HepG2 (cell line): ENCODE results near the gene GPR33. TPM values are rescaled to one million over a fixed set of nuclear protein-coding genes. Genes with fewer than 3 reads are reported as not detected.

ENCODE experiments used
- BRD4 ChIP-seq: sonication (generic); formaldehyde crosslinking; IDR thresholded peaks from 2 replicates; pipeline ENCODE4 v1.4.0; 2020; ENCODE audit warnings: missing genetic modification reagents
- CEBPB ChIP-seq: IDR thresholded peaks from 2 replicates; pipeline ENCODE4 v1.6.1; 2011; ENCODE audit warnings: low read depth, low read length, improper control_type of control experiment, borderline replicate concordance
- CREBL2 ChIP-seq: sonication (generic); formaldehyde crosslinking; IDR thresholded peaks from 2 replicates; pipeline ENCODE4 v1.8.1; 2023; ENCODE audit warnings: missing genetic modification reagents, mild to moderate bottlenecking, borderline replicate concordance
- FUBP1 ChIP-seq: sonication (generic); formaldehyde crosslinking; IDR thresholded peaks from 2 replicates; pipeline ENCODE4 v1.5.1; 2020; ENCODE audit warnings: missing genetic modification reagents, mild to moderate bottlenecking, borderline replicate concordance
- GATAD1 ChIP-seq: IDR thresholded peaks from 2 replicates; pipeline ENCODE4 v1.6.1; 2016; ENCODE audit warnings: missing genetic modification reagents, missing compliant biosample characterization
- HDAC2 ChIP-seq: sonication (generic); formaldehyde crosslinking; IDR thresholded peaks from 2 replicates; pipeline ENCODE4 v1.4.0; 2020; ENCODE audit warnings: missing genetic modification reagents
- HNRNPL ChIP-seq: fragments of 200-400 bp; formaldehyde crosslinking; IDR thresholded peaks from 2 replicates; pipeline ENCODE4 v1.6.1; 2017; ENCODE audit warnings: mild to moderate bottlenecking, low read depth, low read length
- IRF9 ChIP-seq: sonication (generic); formaldehyde crosslinking; IDR thresholded peaks from 2 replicates; pipeline ENCODE4 v1.8.0; 2022; ENCODE audit warnings: missing genetic modification reagents, mild to moderate bottlenecking, borderline replicate concordance
- KDM4B ChIP-seq: sonication (generic); formaldehyde crosslinking; IDR thresholded peaks from 2 replicates; pipeline ENCODE4 v1.4.0; 2020; ENCODE audit warnings: missing genetic modification reagents
- KLF13 ChIP-seq: sonication (generic); formaldehyde crosslinking; IDR thresholded peaks from 2 replicates; pipeline ENCODE4 v1.4.0; 2020; ENCODE audit warnings: mild to moderate bottlenecking, missing genetic modification reagents
- NFIC ChIP-seq: IDR thresholded peaks from 2 replicates; pipeline ENCODE4 v1.6.1; 2012; ENCODE audit warnings: mild to moderate bottlenecking, low read length, inconsistent platforms
- POLR2A ChIP-seq, 2 experiments: IDR thresholded peaks; 2 replicates each; pipeline ENCODE4 v1.6.1; 2011; ENCODE audit warnings: low read depth in 2 of 2, low read length in 2 of 2, mild to moderate bottlenecking in 1 of 2, moderate library complexity in 1 of 2; ENCODE audit not compliant: insufficient read depth in 1 of 2
- POLR2AphosphoS2 ChIP-seq: IDR thresholded peaks from 2 replicates; pipeline ENCODE4 v1.6.1; 2011; ENCODE audit warnings: low read depth, low read length, improper control_type of control experiment
- RARG ChIP-seq: sonication (generic); formaldehyde crosslinking; IDR thresholded peaks from 2 replicates; pipeline ENCODE4 v1.4.0; 2020; ENCODE audit warnings: low read depth, mild to moderate bottlenecking, missing genetic modification reagents
- RBM22 ChIP-seq: fragments of 200-400 bp; formaldehyde crosslinking; optimal IDR thresholded peaks from 2 replicates; pipeline ENCODE3; 2017; ENCODE audit warnings: mild to moderate bottlenecking, low read length, moderate library complexity
- SRSF9 ChIP-seq: fragments of 200-400 bp; formaldehyde crosslinking; IDR thresholded peaks from 2 replicates; pipeline ENCODE4 v1.6.1; 2018; ENCODE audit warnings: borderline replicate concordance, mild to moderate bottlenecking, low read depth, low read length; ENCODE audit not compliant: insufficient read depth, poor library complexity, severe bottlenecking
- TEF ChIP-seq: sonication (generic); formaldehyde crosslinking; IDR thresholded peaks from 2 replicates; pipeline ENCODE4 v1.5.0; 2020; ENCODE audit warnings: missing genetic modification reagents
- ZC3H4 ChIP-seq: sonication (generic); formaldehyde crosslinking; IDR thresholded peaks from 2 replicates; pipeline ENCODE4 v1.4.0; 2020; ENCODE audit warnings: missing genetic modification reagents, borderline replicate concordance
- ZFY ChIP-seq: sonication (generic); formaldehyde crosslinking; IDR thresholded peaks from 2 replicates; pipeline ENCODE4 v1.4.0; 2020; ENCODE audit warnings: missing genetic modification reagents
- ZNF350 ChIP-seq: sonication (generic); formaldehyde crosslinking; IDR thresholded peaks from 2 replicates; pipeline ENCODE4 v1.4.0; 2020; ENCODE audit warnings: mild to moderate bottlenecking, low read depth, missing genetic modification reagents, borderline replicate concordance
- ZNF639 ChIP-seq: conservative IDR thresholded peaks from 2 replicates; pipeline ENCODE4 v1.6.1; 2018; ENCODE audit warnings: missing genetic modification reagents
- ZNF710 ChIP-seq: sonication (generic); formaldehyde crosslinking; IDR thresholded peaks from 2 replicates; pipeline ENCODE4 v1.5.0; 2020; ENCODE audit warnings: mild to moderate bottlenecking, missing genetic modification reagents, borderline replicate concordance
- polyA plus RNA-seq, 8 experiments: library from polyadenylated mRNA; depleted of rRNA in 3 of 8; stranded (reverse) in 7 of 8; unstranded in 1 of 8; fragments of >200 nt; fragmentation: Illumina TruSeq in 4 of 8; extraction: Trizol in 4 of 8; gene quantifications; 2 replicates each; pipeline versions ENCODE4 v1.2.1 to v1.2.3, GENCODE V29; 2011 to 2016; ENCODE audit warnings: low read depth in 4 of 8, missing spikeins in 1 of 8, mixed read lengths in 1 of 8; ENCODE audit not compliant: insufficient read depth in 1 of 8
- total RNA-seq, 5 experiments: library from RNA; depleted of rRNA; stranded (reverse); fragments of >200 nt; fragmentation: Illumina TruSeq; extraction: Trizol; gene quantifications; 2 replicates each; pipeline ENCODE4 v1.2.3, GENCODE V29; 2016; ENCODE audit warnings: low read depth in 1 of 5

The GPR33 gene
- total and polyA plus RNA-seq, 2 of the 13 experiments (the other 11 are each of a cell fraction or from before 2014, with no cell fraction given), result not detected

- TF ChIP-seq ZNF710 (CRISPR knock-in tag) (no peak), CREBL2 (no peak), ZNF350 (CRISPR knock-in tag) (no peak), NFIC (no peak), KDM4B (CRISPR knock-in tag) (no peak), TEF (CRISPR knock-in tag) (no peak), FUBP1 (CRISPR knock-in tag) (no peak), RARG (CRISPR knock-in tag) (no peak), KLF13 (CRISPR knock-in tag) (no peak), ZFY (no peak), POLR2AphosphoS2 (no peak), HNRNPL (no peak), HDAC2 (peak; percentile 46; the same call in 1 of the 2 replicates), GATAD1 (no peak; the same call in 1 of the 2 replicates), ZNF639 (no peak), RBM22 (no peak), BRD4 (no peak), ZC3H4 (CRISPR knock-in tag) (no peak), SRSF9 (no peak), CEBPB (peak; percentile 93), POLR2A (IDR thresholded peaks at IDR 0.05; ENCODE audit: insufficient read depth in 1 of 2, low read depth in 2 of 2, low read length in 2 of 2) (no peak), IRF9 (CRISPR knock-in tag) (no peak)
Observed at GRCh38 chr14:31529053-31529452, 41.2 kb upstream of the GPR33 start (continued).
